K562 (cell line): ENCODE measurements around the gene TAF1A. TPM values are rescaled to one million over a fixed set of nuclear protein-coding genes. Genes with fewer than 3 reads are reported as not detected.

Experiments used
- BCLAF1 ChIP-seq, 2 experiments: fragments of 450-650 bp in 1 of 2; IDR thresholded peaks; 2 replicates each; pipeline ENCODE4 v1.6.1; 2011 to 2017; ENCODE audit warnings: low read depth in 2 of 2, antibody characterized with exemption in 1 of 2, borderline replicate concordance in 1 of 2, low read length in 1 of 2, mild to moderate bottlenecking in 1 of 2, mixed read lengths in 1 of 2; ENCODE audit not compliant: control insufficient read depth in 1 of 2
- BCOR ChIP-seq: fragments of 450-650 bp; IDR thresholded peaks from 2 replicates; pipeline ENCODE4 v1.6.1; 2016
- CREBBP ChIP-seq: IDR thresholded peaks from one replicate; pipeline ENCODE4 v1.6.1; 2012; ENCODE audit warnings: low read depth, mild to moderate bottlenecking, control low read depth, inconsistent platforms, low read length
- CTCFL ChIP-seq: IDR thresholded peaks from 2 replicates; pipeline ENCODE4 v1.6.1; 2011; ENCODE audit warnings: borderline replicate concordance, low read depth, mild to moderate bottlenecking, moderate library complexity, low read length; ENCODE audit not compliant: insufficient read depth, poor library complexity, severe bottlenecking
- EP400 ChIP-seq: fragments of 450-650 bp; IDR thresholded peaks from 2 replicates; pipeline ENCODE4 v1.6.1; 2017; ENCODE audit warnings: antibody characterized with exemption, mild to moderate bottlenecking, moderate library complexity
- GTF2E2 ChIP-seq: fragments of 200-800 bp; sonication (Bioruptor generic); IDR thresholded peaks from 2 replicates; pipeline ENCODE4 v1.6.1; 2016; ENCODE audit warnings: missing genetic modification characterization, missing compliant biosample characterization
- JUNB ChIP-seq: fragments of 450-650 bp; formaldehyde crosslinking; conservative IDR thresholded peaks from 2 replicates; pipeline ENCODE4 v1.4.0; 2020; ENCODE audit warnings: mild to moderate bottlenecking
- KLF6 ChIP-seq: fragments of 250-450 bp; sonication (Bioruptor Pico); IDR thresholded peaks from 2 replicates; pipeline ENCODE4 v1.4.0; 2020; ENCODE audit warnings: mild to moderate bottlenecking, moderate library complexity, borderline replicate concordance
- MYBL2 ChIP-seq, 2 experiments: fragments of 450-650 bp in 1 of 2; sonication (generic) in 1 of 2; formaldehyde crosslinking in 1 of 2; IDR thresholded peaks; 2 replicates each; pipeline versions ENCODE4 v1.6.1 to v1.8.1; 2017 to 2022; ENCODE audit warnings: borderline replicate concordance in 1 of 2, inconsistent platforms in 1 of 2, low read depth in 1 of 2, mild to moderate bottlenecking in 1 of 2, missing genetic modification reagents in 1 of 2, moderate library complexity in 1 of 2
- NBN ChIP-seq: fragments of 450-650 bp; IDR thresholded peaks from 2 replicates; pipeline ENCODE4 v1.6.1; 2016; ENCODE audit warnings: low read depth, mild to moderate bottlenecking
- NFRKB ChIP-seq: fragments of 450-650 bp; IDR thresholded peaks from 2 replicates; pipeline ENCODE4 v1.6.1; 2016; ENCODE audit warnings: low read depth
- PHF20 ChIP-seq: fragments of 450-650 bp; IDR thresholded peaks from 2 replicates; pipeline ENCODE4 v1.6.1; 2018; ENCODE audit not compliant: partially characterized antibody
- SPI1 ChIP-seq: IDR thresholded peaks from 2 replicates; pipeline ENCODE4 v1.6.1; 2011; ENCODE audit warnings: low read depth, low read length, control low read depth, borderline replicate concordance
- TFAM ChIP-seq: fragments of 250-450 bp; sonication (Bioruptor Pico); conservative IDR thresholded peaks from 2 replicates; pipeline ENCODE4 v1.5.0; 2021; ENCODE audit warnings: mild to moderate bottlenecking, moderate library complexity
- TSHZ1 ChIP-seq: fragments of 250-450 bp; sonication (Bioruptor Pico); IDR thresholded peaks from 2 replicates; pipeline ENCODE4 v1.4.0; 2020; ENCODE audit warnings: mild to moderate bottlenecking, moderate library complexity
- ZC3H4 ChIP-seq: sonication (generic); formaldehyde crosslinking; IDR thresholded peaks from 2 replicates; pipeline ENCODE4 v1.9.0; 2021; ENCODE audit warnings: missing genetic modification reagents, borderline replicate concordance
- ZFP30 ChIP-seq: fragments of 250-450 bp; sonication (Bioruptor Pico); IDR thresholded peaks from 2 replicates; pipeline ENCODE4 v1.8.0; 2022; ENCODE audit warnings: moderate library complexity, mild to moderate bottlenecking, inconsistent platforms, borderline replicate concordance
- ZNF41 ChIP-seq: fragments of 250-450 bp; sonication (Bioruptor Pico); conservative IDR thresholded peaks from 2 replicates; pipeline ENCODE4 v1.4.0; 2020; ENCODE audit warnings: mild to moderate bottlenecking
- ZNF696 ChIP-seq: fragments of 250-450 bp; sonication (Bioruptor Pico); conservative IDR thresholded peaks from 2 replicates; pipeline ENCODE4 v1.4.0; 2020; ENCODE audit warnings: mild to moderate bottlenecking, moderate library complexity
- polyA plus RNA-seq, 8 experiments: library from polyadenylated mRNA; depleted of rRNA in 4 of 8; stranded (reverse) in 5 of 8; unstranded in 3 of 8; fragments of >200 nt; fragmentation: Nextera tagmentation in 2 of 8; fragmentation: Illumina TruSeq in 1 of 8; extraction: Ambion mirVana in 2 of 8; extraction: Trizol in 1 of 8; gene quantifications; 2 replicates each; pipeline versions ENCODE4 v1.2.1 to v1.2.3, GENCODE V29; 2011 to 2014; ENCODE audit warnings: inconsistent platforms in 1 of 8, missing spikeins in 1 of 8
- total RNA-seq, 7 experiments: library from RNA; depleted of rRNA in 6 of 7; stranded (reverse); fragments of >200 nt in 6 of 7; fragmentation: Illumina TruSeq in 2 of 7; extraction: Trizol in 2 of 7; gene quantifications; 2 replicates each; pipeline versions ENCODE4 v1.2.1 to v1.2.3, GENCODE V29; 2011 to 2021; ENCODE audit warnings: low replicate concordance in 1 of 7

TAF1A gene
- total and polyA plus RNA-seq, 9 of the 15 experiments (the other 6 are each of a cell fraction or from before 2014, with no cell fraction given), result 17.8 to 36.8 (median 25.3) TPM

- TF ChIP-seq CREBBP (no peak), JUNB (CRISPR knock-in tag) (no peak), ZNF41 (CRISPR knock-in tag) (no peak), MYBL2 (IDR thresholded peaks at IDR 0.05; ENCODE audit: low read depth) (no peak), MYBL2 (CRISPR knock-in tag; IDR thresholded peaks at IDR 0.05; ENCODE audit: borderline replicate concordance) (no peak), ZC3H4 (CRISPR knock-in tag) (no peak), NFRKB (peak; percentile 36; the same call in 1 of the 2 replicates), NBN (no peak), BCOR (no peak), EP400 (no peak), BCLAF1 (IDR thresholded peaks at IDR 0.05; ENCODE audit: borderline replicate concordance in 1 of 2, control insufficient read depth in 1 of 2, low read depth in 2 of 2, low read length in 1 of 2) (no peak), GTF2E2 (tag) (no peak), TFAM (no peak), SPI1 (no peak), KLF6 (CRISPR knock-in tag) (no peak), ZNF696 (CRISPR knock-in tag) (no peak), ZFP30 (CRISPR knock-in tag) (no peak), PHF20 (no peak), TSHZ1 (CRISPR knock-in tag) (no peak), CTCFL (no peak)
Observed at GRCh38 chr1:222618001-222618879, 28.5 kb upstream of the TAF1A start, which contains the start of gene MIA3 (continued).
